GM21786 (cell line): ENCODE measurements around the gene OR5C1.
"Not testable (repeated sequence)": the region's sequence is repeated elsewhere in the genome, so short reads cannot be mapped to it uniquely, and the experiment has no call there.

Experiments
- ATAC-seq: cut with Tn5 transposase; IDR thresholded peaks from one replicate; pipeline ENCODE4 v1.9.1; 2021; ENCODE audit not compliant: unreplicated experiment

Gene OR5C1

DNA sequence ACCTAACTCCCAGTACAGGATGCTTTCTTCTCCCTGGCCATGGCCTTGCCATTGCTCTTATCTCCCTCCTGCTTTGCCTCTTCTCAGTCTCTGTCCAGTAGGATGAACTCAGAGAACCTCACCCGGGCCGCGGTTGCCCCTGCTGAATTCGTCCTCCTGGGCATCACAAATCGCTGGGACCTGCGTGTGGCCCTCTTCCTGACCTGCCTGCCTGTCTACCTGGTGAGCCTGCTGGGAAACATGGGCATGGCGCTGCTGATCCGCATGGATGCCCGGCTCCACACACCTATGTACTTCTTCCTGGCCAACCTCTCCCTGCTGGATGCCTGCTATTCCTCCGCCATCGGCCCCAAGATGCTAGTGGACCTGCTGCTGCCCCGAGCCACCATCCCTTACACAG lies at the start of gene OR5C1:
Gene OR5C1 (plus strand): TSS at position 103 of the 400 bp plus-strand sequence. CDS start 0 bp downstream, at position 103.
- no peak for ATAC-seq

DNA sequence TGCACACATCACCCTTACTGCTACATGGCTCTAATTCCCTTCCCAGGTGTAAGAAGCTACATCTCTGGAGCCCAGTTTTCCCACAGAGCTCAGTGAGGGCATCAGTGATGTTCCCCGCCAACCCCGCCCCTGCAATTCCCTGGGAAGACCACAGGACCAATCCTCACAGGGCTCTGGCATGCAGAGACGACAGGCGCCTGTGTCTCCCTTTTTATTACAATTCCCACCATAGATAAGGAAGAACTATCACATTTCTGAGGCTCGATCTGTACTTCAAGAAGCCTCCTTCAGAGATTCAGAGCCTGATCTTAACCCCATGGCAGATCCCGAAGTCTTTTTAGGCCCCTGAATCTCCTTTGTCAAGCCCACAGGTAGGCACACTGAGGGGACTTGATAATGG lies 46.7 kb upstream of the OR5C1 start, which contains the start of gene OR1L6:
Gene OR1L6 (plus strand): TSS at position 301 of the 400 bp plus-strand sequence. CDS start 7,545 bp downstream, outside the sequence.
- no peak for ATAC-seq

DNA sequence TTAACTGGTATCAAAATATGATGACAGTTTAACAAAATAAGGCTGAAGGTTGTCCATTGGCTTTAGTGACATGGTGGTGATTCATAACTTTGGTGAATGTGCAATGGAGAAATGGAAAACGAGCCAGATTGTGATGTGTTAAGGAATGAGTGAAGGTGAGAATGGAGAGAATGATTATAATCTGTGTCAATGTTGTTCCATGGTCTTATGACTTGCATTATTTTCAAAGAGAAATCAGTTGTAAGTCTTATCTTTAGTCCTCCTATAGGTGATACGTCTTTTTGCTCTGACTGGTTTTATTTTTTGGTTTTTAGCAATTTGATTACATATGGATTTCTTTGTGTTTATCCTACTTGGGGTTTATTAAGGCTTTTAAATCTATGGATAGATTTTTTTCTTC lies 33.9 kb upstream of the OR5C1 start:
- no peak for ATAC-seq

DNA sequence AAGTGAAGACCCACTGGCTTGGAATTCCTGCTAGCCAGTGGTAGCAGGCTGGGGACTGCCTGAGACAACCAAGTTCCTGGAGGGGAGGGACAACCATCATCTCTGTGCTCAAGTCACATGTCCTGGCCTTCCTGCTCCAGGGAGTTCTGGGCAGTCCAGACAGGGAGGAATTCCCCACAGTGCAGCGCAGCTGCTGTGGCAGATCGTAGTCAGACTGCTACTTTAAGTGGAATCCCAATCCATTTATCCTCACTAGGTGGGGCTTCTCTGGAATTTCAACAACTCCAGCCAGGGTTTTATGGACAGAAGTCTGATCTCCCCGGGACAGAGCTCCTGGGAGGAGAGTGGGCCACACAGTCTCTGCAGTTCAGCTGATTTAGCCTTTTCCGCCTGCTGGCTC lies 20.9 kb upstream of the OR5C1 start:
- ATAC-seq, result no peak

DNA sequence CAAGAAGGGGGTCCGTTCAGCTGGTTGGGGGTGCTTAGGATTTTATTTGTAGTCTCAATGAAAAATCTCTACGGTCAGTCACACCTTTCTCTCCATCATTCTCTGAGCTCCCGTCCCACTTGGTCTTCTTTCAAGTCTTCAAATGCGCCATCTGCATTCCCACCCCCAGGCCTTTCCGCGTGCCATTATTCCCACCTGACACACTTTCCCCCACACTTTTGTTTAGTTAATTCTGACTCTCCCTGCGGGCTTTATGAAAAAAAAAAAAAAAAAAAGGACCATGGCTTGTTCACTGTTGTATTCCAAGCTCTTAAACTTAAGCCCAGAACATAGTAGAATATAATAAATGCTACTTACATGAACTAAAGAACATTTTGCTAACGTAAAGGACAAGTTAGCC lies 11.7 kb upstream of the OR5C1 start:
- no peak for ATAC-seq

DNA sequence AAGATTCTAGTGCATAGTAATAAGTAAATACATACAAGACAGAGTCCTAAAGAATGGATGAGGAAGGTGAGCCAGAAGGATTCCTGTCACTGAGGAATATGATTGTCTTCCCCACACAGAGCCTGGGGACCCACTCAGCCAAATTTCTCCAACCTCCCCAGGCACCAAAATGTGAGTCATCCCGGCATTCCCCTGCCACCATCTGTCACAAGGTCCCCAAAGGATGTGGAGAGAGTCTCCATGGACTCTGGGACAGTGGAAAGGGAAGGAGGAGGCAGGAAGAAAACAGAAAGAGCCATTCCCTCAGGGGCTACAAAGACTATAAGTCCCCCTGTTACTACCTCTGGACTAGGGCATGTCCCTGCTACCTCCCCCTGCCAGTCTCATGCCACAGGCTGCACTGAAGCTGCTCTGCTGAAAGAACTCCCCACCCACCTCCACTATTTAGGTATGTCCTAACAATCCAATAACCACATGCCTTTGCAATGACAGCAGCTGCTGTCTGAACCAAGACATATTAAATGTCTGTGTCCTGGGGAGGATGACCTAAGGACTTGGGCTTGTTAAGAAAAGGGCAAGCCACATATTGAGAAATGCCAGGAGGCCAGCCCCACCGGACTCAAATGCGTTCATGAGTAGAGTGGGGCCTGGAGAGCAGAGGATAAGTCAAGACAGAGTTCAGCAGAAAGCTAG lies 10.7 kb upstream of the OR5C1 start:
- no peak for ATAC-seq

DNA sequence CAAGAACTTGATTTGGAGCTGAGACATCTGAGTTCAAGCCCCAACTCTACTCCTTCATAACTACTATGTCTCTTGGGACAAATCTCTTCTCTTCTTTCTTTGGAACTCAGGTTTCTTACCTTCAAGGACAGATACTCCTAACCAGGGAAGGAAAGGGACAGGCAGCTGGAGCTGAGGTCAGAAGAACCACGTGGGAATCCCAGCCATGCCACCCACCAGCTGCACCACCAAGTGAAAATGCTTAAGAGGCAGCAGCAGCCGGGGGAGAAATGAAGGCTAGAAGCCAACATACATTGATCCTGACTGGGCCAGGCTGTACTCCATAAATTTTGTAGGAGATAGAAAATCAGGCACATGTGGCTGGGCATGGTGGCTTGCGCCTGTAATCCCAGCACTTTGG lies 9.6 kb upstream of the OR5C1 start:
- ATAC-seq, result no peak

DNA sequence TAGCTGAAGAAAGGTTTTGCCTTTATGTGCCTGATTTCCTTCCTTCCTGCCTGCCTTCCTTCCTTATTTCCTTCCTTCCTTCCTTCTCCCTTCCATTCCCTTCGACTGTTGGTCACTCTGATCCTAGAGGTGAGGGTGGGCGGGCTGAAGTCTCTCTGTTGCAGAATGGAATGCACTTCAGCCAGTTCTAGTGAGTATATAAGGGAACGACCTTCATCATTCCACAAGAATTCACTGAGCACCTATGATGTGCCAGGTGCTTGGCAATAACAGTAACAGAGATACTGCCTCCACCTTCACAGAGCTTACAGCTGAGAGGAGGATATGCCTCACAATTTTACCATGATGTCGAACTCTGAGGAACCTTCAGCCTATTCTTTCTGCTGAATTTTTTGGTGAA lies 8.7 kb upstream of the OR5C1 start:
- no peak for ATAC-seq

DNA sequence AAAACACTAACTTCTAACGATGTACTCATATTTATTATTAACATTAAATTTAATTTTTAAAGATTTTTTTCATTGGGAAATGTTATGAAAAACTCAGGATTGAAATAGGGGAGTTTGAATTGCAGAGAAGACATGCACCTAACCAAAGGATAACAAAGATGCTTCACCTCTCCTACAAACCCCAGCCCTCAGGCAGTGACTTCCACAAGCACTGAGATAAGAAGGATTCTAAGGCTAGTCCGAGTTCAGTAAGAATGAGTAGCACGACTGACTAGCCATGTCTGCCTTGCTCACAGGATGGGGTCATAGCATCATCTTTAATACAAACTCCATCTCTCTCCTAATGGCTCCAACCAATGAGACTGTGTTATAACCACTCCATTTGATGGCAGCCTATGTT lies 7.1 kb upstream of the OR5C1 start:
- ATAC-seq, result no peak

DNA sequence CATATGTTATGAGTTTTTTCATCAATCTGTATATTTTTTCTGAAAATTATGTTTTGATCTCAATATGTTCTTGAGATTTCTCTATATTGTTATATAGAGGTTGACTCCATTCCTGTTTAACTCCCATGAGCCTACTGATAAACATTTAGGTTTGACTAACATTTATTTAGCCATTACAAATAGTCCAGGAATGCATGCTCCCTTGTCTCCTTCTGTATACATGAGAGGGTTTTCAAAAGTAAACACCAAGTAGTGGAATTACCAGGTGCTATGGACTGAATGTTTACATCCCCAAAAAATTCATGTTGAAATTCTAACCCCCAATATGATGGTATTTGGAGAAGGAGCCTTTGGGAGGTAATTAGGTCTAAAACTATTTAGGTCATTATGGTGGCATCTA lies 3.5 kb upstream of the OR5C1 start:
- no peak for ATAC-seq

DNA sequence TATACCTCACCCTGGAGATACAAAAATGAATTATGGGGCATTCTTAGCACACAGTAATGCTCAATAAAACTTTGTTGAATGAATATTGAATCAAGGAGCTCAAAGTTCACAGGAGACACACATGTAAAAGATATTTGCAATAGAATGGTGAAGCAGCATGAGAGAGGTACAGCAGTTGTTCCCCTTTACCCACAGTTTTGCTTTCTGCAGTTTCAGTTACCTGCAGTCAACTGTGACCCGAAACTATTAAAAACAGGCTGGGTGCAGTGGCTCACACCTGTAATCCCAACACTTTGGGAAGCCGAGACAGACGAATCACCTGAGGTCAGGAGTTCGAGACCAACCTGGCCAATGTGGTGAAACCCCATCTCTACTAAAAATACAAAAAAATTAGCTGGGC lies 2.4 kb upstream of the OR5C1 start:
- ATAC-seq, result no peak

DNA sequence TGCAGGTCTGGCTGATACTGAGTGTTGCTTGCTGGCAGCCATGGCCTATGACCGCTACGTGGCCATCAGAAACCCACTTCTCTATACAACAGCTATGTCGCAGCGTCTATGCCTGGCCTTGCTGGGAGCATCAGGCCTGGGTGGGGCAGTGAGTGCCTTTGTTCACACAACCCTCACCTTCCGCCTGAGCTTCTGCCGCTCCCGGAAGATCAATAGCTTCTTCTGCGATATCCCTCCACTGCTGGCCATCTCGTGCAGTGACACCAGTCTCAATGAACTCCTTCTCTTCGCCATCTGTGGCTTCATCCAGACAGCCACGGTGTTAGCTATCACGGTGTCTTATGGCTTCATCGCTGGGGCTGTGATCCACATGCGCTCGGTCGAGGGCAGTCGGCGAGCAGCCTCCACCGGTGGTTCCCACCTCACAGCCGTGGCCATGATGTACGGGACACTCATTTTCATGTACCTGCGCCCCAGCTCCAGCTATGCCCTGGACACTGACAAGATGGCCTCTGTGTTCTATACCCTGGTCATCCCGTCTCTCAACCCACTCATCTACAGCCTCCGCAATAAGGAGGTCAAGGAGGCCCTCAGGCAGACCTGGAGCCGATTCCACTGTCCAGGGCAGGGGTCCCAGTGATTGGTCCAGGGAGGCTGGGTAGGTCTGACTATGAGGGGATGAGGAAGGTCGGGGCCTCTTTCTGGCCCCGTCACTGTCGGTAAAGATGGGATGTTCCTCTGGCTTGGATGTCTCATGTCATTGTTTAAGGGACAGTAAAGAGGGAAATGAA lies 718 bp downstream of the OR5C1 start:
- ATAC-seq, result no peak

DNA sequence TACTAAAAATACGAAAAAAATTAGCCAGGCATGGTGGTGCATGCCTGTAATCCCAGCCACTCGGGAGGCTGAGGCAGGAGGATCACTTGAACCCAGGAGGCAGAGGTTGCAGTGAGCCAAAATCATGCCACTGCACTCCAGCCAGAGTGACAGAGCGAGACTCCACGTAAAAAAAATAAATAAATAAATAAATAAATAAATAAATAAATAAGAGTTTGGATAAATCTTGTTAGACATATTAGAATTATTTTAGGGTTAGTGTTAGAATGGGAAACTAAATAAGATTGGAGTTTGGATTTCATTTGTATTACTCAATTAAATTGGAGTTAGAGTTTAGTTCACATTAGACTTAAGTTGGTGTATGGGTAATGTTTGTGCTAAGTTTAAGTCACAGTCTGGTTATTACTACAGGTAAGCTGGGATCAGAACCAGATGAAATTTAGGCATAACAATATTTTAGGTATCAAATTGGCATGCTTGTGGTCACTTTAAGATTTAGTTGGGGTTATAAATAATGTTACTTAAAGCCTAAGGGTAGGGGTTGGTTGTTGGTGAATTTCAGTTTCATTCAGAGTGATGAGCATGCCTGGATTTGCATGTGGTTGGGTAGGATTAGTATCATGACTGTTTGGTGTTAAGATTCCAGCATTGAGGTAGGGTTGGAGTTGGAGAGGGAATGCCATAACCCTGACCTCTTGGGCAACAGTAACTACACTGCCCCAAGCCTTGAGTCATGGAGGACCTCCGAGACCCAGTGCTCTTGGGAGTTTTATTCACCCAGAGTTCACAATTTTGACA lies 3.3 kb downstream of the OR5C1 start:
- ATAC-seq, result no peak

DNA sequence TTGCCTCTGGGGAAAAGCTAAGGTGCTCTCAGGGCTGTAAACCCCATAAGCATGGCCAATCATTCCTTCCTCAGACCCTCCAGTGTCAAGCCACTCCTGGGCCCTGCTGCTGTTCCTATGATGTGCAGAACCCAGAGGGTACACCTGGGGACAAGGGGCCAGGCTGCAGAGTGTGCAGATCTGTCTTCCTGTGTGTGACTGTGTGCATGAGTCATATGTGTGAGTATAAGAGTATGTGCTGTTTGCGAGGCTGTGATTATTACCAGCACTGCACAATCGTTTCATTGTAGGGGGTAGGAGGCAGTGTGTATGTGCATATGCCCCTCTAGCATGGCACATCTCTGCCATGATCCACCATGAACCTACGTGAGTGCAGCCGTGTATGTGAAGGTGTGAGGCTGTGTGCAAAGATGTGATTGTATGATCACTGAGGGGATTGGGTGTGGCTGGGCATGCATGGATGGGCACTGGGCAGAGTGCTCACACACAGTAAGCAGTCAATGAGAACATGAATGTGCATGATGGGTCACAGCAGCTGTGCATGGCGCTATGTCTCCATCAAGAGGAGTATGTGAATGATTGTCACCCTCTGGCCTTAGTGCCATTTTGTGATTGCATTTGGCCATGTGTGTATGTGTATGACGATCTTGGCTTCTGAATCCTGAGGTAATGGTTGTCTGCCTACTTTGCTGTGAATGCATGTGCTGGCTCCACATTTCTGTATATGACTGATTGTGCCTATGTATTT lies 8.8 kb downstream of the OR5C1 start:
- no peak for ATAC-seq

DNA sequence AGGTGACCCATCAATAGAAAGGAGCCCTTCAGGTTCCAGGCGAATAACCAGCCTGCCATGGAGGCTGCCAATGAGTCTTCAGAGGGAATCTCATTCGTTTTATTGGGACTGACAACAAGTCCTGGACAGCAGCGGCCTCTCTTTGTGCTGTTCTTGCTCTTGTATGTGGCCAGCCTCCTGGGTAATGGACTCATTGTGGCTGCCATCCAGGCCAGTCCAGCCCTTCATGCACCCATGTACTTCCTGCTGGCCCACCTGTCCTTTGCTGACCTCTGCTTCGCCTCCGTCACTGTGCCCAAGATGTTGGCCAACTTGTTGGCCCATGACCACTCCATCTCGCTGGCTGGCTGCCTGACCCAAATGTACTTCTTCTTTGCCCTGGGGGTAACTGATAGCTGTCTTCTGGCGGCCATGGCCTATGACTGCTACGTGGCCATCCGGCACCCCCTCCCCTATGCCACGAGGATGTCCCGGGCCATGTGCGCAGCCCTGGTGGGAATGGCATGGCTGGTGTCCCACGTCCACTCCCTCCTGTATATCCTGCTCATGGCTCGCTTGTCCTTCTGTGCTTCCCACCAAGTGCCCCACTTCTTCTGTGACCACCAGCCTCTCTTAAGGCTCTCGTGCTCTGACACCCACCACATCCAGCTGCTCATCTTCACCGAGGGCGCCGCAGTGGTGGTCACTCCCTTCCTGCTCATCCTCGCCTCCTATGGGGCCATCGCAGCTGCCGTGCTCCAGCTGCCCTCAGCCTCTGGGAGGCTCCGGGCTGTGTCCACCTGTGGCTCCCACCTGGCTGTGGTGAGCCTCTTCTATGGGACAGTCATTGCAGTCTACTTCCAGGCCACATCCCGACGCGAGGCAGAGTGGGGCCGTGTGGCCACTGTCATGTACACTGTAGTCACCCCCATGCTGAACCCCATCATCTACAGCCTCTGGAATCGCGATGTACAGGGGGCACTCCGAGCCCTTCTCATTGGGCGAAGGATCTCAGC lies 11.6 kb downstream of the OR5C1 start, which contains the start of gene OR1K1:
Gene OR1K1 (plus strand): TSS at position 58 of the 995 bp plus-strand sequence. CDS start 0 bp downstream, at position 58.
- no peak for ATAC-seq

DNA sequence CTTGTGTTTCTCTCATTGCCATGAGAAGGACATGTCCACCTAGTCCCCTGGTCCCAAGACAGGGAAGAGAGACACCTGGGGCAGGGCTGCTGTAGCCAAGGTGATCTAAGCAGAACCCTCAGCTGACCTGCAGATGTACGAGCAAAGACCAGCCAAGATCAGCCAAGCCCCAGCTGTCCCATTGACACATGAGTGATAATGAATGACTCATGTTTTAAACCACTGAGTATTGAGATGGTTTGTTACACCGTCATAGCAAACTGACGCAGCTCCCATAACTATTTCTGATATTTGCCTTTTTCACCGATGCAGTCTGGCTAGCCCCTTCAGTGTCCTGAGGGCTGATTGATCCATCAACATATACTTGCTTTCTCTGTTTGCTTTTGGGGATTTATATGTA lies 17.9 kb downstream of the OR5C1 start:
- no peak for ATAC-seq

DNA sequence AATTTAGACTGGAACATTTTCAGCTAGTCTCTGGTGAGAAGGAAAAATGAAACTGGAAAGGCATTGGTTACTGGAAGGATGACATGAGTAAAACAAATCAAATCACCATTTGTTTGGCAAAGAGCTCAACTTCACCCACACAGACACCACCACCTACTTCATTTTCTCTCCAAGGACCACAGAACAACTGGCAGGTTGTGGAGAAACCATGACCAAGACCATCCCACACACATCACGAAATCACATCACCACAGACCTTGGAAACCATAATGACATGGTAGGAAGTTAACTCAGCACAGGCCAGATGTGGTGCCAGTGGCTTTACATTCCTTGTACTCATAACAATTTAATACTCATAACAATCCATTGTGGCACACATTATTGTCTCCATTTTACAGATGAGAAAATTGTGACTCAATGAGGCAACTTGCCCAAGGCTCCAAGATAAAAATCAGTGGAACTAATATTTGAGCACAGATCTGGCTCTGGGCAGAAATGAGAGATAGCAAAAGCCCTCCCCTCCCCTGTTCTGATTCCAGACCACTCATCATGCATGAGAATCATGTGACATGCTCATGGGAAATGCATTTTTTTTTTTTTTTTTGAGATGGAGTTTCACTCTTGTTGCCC lies 18.7 kb downstream of the OR5C1 start:
- no peak for ATAC-seq

DNA sequence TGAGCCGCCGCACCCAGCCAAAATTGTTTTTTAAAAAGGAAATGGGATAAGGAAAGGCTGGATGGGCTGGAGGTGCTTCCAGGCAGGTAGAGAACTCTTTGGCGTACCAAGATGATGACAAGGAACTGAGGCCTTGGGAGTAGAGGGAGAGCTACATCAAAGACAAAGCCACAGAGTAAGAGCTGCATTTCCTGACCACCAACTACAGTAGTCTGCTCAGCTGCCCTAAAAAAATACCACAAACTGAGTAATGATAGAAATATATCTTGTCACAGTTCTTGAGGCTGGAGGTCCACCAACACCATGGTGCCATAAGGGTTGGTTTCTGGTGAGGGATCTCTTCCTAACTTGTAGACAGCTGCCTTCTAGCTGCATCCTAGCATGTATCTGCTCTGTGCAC lies 19.4 kb downstream of the OR5C1 start:
- ATAC-seq, result no peak

DNA sequence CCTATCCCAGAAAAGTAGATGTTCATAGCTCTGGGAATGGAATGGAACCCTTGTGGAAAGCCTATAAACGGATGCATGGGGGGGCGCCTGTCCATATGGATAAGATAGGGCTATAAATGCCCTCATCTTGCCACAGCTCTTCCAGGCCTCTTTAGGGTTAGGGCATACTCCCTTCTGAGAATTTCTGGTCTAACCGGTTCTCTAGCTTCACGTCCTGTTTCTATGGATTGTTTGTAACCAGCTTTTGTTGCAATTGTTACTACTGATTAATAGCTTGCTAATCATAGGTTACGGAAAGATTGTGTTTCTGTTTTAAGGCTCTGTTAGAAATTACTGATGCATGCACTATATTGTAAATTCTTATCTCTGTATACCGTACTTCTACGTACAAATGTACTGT lies 20.5 kb downstream of the OR5C1 start:
- ATAC-seq, result not testable (repeated sequence)
